H1 (cell line): ENCODE data around the gene ACLY. TPM values are rescaled to one million over a fixed set of nuclear protein-coding genes. Genes with fewer than 3 reads are reported as not detected.

Experiments
- USF2 ChIP-seq: IDR thresholded peaks from 2 replicates; pipeline ENCODE4 v1.6.1; 2011; ENCODE audit warnings: low read length, improper control_type of control experiment
- polyA plus RNA-seq, 7 experiments: library from polyadenylated mRNA; depleted of rRNA in 3 of 7; stranded (reverse) in 5 of 7; unstranded in 2 of 7; fragments of >200 nt in 5 of 7; fragments of 200-250 nt in 2 of 7; gene quantifications; 1 replicate in 5 of 7; 2 replicates in 1 of 7; 4 replicates in 1 of 7; pipeline versions ENCODE4 v1.2.1 to v1.2.3, GENCODE V29; 2011 to 2013; ENCODE audit warnings: missing spikeins in 2 of 7, mixed read lengths in 2 of 7
- total RNA-seq: library from RNA; stranded (reverse); fragmentation: NEBNext Ultra II Directional; extraction: Animal tissue kit (Norgen Biotek cat#: 25700); gene quantifications from 2 replicates; pipeline ENCODE4 v1.2.1, GENCODE V29; 2021

The ACLY gene
- total and polyA plus RNA-seq, 2 of the 8 experiments (the other 6 are each of a cell fraction or from before 2014, with no cell fraction given) = 167 to 393 TPM

- no peak for TF ChIP-seq USF2
These were observed 94.7 kb downstream of the ACLY start (continued) for GRCh38 chr17:41824086-41824485.
